T-helper 2 cell treated with Interferon-gamma antibody and Interleukin-4, amounts not matched to agents 100 ng/mL and 5 ng/mL, for 36 hours (primary cell): Measurements from ENCODE around the gene CA10. TPM values are rescaled to one million over a fixed set of nuclear protein-coding genes. Genes with fewer than 3 reads are reported as not detected.

ENCODE experiments used
- intact Hi-C: fragments of 100-400 bp; cut with micrococcal nuclease; formaldehyde crosslinking; loops from one replicate; pipeline ENCODE4 v1.15.1; 2023
- total RNA-seq: library from RNA; stranded (reverse); gene quantifications from 2 replicates; pipeline ENCODE4 v1.2.3, GENCODE V29; 2022

CA10 gene
- total RNA-seq, 1 donor from 2014 or later, result not detected

DNA sequence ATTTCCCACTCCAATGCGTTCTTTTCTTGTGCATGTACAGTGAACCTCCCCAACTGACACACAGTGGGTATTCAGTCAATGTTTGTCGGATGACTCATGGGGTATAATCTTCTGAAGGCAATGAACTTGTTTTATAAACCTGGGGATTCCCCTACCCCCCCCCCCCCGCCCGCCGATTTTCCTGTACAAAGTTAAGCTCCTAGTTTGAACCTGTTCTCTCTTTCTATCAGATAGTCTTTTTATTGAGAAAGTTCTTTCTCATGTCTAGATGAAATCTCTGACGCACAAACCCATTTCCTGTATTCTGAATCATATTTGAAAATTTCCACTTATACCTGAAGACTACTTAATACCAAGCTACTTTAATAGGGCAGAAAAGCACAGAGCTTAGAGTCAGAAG, 338.3 kb downstream of the CA10 start:
- intact Hi-C loops, result no loop called here

DNA sequence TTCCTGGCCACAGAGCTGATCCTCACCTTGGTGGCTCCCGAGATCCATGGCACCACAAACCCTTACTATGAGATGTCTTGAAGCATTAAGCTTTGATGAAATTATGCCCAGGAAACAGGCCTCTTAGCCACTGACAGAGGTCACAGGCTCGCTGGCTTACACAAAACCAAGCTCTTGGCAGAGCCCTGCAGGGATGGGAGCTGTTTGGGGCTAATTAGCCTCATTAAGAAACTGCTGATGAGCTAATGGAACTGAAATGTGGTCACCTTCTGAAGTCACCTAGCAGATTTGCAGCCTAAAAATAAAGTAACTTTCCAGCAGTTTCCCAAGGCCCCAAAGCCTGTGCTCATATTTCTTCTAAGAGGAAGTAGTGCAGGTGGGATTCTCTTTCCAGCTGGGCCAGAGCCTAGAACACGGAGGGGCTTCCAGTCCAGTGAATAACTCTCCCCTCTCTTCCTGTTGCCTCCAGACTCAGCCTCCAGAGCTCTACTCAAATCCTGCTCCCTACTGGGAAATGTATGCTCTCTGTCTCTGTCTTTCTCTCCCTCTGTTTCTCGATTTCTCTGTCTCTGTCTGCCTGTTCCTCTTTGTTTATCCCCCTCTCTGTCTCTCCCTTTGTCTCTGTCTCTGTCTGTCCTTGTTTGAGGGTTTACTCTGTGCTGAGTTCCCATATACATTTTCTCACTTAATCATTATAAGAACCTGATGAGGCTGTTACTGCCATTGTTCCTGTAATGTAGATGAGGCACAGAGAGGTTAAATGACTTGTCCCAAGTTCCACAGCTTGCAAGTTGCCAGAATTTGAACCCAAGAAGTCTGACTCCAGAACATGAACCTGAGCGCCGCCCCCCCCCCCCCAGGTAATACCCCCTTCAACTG, 338.9 kb downstream of the CA10 start:
- intact Hi-C loops, result no loop called here

- intact Hi-C loops, result no loop called here
These were observed 339.7 kb downstream of the CA10 start for GRCh38 chr17:51818777-51819176.

DNA sequence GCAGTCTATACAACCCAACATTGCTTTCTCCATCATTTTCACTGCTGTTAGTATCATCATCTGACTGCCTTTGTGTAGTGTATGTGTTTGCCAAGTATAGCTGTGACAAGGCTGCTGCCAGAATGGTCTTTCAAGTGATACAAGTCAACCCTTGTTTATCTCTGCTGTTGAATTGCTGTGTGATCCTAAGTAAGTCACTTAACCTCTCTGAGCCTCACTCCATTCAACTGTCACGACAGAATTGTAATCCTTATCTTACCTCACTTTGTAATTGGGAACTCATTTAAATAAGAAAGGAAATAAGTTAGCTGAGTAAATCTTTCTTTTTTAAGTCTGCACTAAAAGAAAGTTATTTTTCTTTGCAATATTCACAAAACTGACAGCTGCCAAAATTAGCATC, 340.6 kb downstream of the CA10 start:
- intact Hi-C loops, result no loop called here

DNA sequence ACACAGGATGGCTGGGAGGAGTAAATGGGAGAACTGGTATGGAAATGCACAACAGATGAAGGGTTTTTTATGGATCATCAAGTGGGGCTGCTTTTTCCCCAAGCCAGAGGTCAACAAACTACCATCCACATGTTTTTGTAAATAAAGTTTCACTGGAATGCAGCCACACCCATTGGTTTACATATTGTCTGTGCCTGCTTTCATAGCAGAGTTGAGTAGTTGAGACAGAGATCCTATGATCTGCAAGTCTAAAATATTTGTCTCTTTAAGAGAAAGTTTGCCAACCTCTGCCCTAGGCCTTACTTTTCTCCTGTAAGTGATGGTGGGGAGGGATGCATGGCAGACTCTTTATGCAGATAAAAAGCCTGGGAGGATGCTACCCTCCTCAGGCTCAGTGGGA, 341.4 kb downstream of the CA10 start:
- intact Hi-C loops, result no loop called here

DNA sequence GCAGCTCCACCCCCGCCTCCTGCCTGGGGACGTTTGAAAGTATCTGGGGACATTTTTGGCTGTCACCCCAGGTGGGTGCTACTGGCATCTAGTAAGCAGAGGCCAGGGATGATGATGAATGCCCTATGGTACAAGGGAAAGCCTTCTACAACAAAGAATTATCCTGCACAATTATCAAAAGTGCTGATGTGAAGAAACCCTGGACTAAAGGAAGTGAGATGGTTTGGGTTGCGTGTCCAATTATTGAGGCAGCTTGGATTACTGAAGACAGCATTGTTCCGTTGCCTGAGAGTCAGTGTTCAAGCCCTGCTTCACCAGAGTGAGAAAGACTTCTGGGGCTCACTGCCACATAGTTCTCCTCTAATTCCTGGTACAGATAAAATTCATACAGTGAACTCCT, 343.4 kb downstream of the CA10 start:
- intact Hi-C loops, result no loop called here

DNA sequence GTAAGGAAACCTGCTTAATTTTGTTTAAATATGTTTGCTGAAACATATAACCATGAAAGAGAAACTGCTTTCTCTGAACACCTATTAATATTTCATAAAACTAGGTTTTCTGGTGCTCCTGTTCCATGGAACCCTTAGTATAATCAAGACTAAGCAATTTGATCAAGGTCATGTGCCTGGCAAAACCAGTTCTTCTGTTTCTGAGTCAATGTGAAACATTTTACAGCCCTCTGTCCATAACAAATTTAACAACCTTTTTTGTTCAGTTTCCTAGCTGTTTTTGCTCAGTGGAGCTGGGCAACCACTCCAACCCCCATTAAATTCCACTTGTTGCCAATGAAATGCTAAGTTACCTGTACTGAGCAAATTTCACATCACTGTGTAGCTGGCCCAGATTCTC, 344.0 kb downstream of the CA10 start:
- intact Hi-C loops, result no loop called here

DNA sequence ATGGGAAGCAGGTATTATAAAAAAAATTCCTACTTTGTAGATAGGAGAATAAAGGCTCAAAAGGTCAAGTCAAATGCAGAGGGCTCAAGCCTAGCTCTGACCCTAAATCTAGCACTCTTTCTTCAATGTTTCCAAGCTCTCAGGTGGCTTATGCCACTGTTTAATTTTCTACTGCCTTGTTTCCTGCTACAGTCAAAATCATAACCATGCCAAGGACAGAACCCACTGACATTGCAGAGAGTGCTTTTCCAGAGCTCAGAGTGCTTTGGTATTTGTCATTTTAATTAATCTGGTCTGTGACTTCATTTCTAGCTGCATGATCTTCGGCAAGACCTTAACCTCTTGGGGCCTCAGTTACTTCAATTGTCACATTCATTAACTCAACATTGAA, 344.7 kb downstream of the CA10 start:
- intact Hi-C loops, result no loop called here

GRCh38 chr17:51813140-51813783, 345.3 kb downstream of the CA10 start:
- intact Hi-C loops, result no loop called here

DNA sequence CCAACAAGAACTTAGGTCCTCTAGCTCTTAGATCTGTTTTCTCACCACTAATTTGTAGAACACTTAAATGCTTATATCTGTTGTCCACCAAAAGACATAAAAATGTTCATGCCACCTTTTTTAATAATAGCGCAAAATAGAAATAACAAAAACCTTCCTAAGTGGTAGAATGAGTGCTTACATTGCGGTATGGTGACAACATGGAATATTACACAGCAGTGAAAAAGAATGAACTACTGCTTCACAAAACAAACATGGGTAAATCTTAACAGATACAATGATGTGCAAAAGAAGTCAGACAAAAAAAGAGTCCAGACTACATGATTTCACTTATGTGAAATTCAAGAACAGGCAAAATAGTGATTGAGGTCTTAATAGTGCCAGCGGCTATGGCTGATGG, 351.1 kb downstream of the CA10 start:
- intact Hi-C loops, result no loop called here

GRCh38 chr17:51805765-51806164, 352.7 kb downstream of the CA10 start:
- intact Hi-C loops, result no loop called here

GRCh38 chr17:51805185-51805584, 353.3 kb downstream of the CA10 start:
- intact Hi-C loops, result no loop called here

GRCh38 chr17:51803161-51803560, 355.4 kb downstream of the CA10 start:
- intact Hi-C loops, result no loop called here

DNA sequence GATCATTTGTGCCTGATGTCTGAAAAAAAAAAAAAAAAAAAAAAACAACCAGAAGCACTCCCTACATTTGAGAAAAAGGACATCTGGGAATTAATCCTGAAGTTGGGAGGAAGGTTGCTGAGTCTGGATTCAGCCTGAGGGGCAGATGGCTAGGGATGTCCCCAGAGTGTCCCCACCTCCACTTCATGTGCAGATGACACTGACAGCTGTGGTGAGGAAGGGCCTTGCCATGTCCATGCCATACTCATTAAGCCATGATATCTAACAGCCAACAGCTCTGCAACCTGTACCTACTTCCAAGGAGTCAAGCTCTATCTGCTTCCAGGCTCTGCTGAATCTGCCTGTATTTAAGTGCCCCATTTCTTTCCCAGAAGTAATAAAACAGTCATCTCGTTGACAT, 356.0 kb downstream of the CA10 start:
- intact Hi-C loops, result no loop called here

GRCh38 chr17:51801626-51802025, 356.9 kb downstream of the CA10 start:
- intact Hi-C loops, result no loop called here

GRCh38 chr17:51799981-51800380, 358.5 kb downstream of the CA10 start:
- intact Hi-C loops, result no loop called here

- intact Hi-C loops, result no loop called here
These were observed 359.3 kb downstream of the CA10 start for GRCh38 chr17:51799240-51799639.

DNA sequence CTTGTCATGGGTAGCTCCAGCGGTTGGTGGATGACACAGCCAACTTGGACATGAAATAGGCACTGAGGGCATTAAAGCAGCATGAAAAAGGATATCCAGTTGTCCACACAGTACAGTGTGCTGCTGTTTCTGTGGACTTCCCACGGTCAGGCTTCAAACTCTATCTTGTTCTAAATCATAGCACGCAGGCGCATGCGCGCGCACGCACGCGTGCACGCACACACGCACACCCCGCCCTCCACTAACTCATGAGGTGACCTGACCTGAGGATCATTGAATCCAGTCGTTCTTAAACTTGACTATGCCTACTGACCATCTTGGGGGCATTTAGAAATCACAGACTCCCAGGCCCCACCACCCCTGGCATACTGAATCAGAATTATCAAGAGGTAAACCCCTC, 361.4 kb downstream of the CA10 start:
- intact Hi-C loops, result no loop called here

DNA sequence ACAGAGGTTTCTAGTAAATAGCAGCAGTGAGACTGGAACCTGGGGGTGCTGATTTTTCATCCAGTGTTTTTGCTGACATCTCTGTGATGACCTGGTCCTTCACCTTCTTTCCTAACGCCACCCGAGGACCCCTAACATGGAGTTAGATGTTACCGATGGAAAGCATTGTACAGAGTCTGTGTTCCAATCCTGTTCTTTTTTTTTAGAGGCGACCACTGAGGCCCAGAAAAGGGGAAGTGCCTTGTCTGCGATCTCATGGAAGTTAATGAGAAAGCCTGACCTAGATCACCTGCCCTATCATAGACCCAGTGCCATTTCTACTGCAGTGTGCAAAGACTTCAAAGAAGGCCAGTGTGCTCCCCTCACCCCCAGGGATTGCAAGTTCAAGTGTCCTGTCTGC, 362.5 kb downstream of the CA10 start:
- intact Hi-C loops, result no loop called here

- intact Hi-C loops, result no loop called here
These were observed 363.1 kb downstream of the CA10 start for GRCh38 chr17:51795401-51795800.

- intact Hi-C loops, result no loop called here
These were observed 364.0 kb downstream of the CA10 start for GRCh38 chr17:51794466-51794865.

DNA sequence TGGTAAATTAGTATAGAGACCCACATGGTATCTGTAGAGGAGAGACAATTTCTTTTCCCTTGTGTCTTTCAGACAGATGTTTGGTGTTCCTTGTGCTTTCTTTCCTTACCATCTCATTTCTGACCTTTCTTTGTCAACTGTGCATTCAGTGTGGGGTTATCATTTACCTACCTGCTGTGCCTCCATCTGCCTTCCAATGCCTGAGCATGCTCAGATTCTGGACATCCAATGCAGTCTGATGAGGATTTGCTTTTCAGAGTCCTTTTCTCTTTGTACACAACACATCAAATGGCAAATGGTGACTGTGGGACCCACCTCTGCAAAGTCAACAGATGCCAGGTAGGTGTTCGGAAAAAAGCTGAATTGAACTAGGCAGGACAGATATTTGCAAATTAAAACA, 364.8 kb downstream of the CA10 start:
- intact Hi-C loops, result no loop called here

DNA sequence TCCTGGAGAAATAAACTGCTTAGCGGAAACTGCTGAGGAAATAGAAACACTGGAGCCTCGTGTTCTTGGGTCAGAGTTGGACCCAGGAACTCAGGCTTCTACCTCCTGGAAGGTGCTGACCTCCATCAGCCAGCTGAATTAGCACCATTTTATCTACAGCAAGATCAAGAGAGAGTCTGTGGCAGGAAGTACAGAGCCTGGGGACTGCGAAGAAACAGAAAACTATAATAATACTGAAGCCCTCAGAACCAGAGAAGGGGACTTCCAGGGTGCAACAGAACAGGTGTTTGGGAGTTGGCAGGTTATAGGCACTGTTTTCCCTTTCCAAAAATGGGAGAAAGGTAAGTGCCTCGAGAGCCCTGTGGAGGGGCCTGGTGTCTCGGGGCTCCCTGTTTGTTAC, 379.7 kb downstream of the CA10 start:
- intact Hi-C loops, result no loop called here
